Mesodermal cell (in vitro differentiated cells): ENCODE data around the gene STARD9.
"Not testable (repeated sequence)": the region's sequence is repeated elsewhere in the genome, so short reads cannot be mapped to it uniquely, and the experiment has no call there.

ENCODE experiments used
- H3K27ac ChIP-seq: 2 replicates; pipeline ENCODE4 v1.7.0; 2013; ENCODE audit warnings: mild to moderate bottlenecking, low read depth, low read length, moderate library complexity; ENCODE audit not compliant: severe bottlenecking
- H3K36me3 ChIP-seq: 2 replicates; pipeline ENCODE4 v1.7.1; 2013; ENCODE audit warnings: mild to moderate bottlenecking, low read length, moderate library complexity; ENCODE audit not compliant: control insufficient read depth, insufficient read depth
- H3K4me1 ChIP-seq: one replicate; pipeline ENCODE4 v1.7.1; 2013; ENCODE audit warnings: mild to moderate bottlenecking, low read length; ENCODE audit not compliant: insufficient read depth, control insufficient read depth, poor library complexity, severe bottlenecking
- H3K4me3 ChIP-seq: 2 replicates; pipeline ENCODE4 v1.7.0; 2013; ENCODE audit warnings: low read length, control low read depth, mild to moderate bottlenecking; ENCODE audit not compliant: insufficient read depth, poor library complexity, severe bottlenecking; ENCODE audit errors: extremely low read depth
- H3K9me3 ChIP-seq: 2 replicates; pipeline ENCODE4 v1.7.1; 2013; ENCODE audit warnings: mild to moderate bottlenecking, low read length, moderate library complexity; ENCODE audit not compliant: control insufficient read depth
- WGBS, 2 experiments: methylation state at CpG; one replicate each; pipeline ENCODE4 v1.1.5; 2013; ENCODE audit warnings: missing lambda C conversion rate in 2 of 2; ENCODE audit not compliant: insufficient coverage in 2 of 2; 5-methylcytosine and 5-hydroxymethylcytosine counted together

STARD9 gene

DNA sequence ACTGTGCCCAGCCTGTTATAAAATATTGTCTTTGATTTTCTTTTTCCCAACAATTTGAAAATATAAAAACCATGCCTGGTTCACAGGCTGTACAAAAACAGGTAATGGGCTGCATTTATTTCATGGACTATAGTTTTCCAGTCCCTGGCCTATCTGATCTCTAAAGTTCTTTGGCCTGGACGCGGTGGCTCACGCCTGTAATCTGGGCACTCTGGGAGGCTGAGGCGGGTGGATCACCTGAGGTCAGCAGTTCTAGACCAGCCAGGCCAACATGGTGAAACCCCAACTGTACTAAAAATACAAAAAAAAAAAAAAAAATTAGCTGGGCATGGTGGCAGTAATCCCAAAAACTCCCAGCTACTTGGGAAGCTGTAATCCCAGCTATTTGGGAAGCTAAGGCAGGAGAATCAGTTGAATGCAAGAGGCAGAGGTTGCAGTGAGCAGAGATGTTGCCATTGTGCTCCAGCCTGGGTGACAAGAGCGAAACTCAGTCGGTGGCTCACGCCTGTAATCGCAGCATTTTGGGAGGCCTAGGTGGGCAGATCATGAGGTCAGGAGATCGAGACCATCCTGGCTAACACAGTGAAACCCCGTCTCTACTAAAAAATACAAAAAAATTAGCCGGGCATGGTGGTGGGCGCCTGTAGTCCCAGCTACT, 18.7 kb upstream of the STARD9 start:
- peaks cover 50% of the 10 kb centered on the region for H3K36me3 ChIP-seq
- not testable (repeated sequence) for H3K9me3 ChIP-seq, H3K4me3 ChIP-seq, H3K4me1 ChIP-seq, H3K27ac ChIP-seq
- WGBS, 2 experiments, result 96 to 100% methylated on average over 4 to 6 of the region's 12 CpGs

DNA sequence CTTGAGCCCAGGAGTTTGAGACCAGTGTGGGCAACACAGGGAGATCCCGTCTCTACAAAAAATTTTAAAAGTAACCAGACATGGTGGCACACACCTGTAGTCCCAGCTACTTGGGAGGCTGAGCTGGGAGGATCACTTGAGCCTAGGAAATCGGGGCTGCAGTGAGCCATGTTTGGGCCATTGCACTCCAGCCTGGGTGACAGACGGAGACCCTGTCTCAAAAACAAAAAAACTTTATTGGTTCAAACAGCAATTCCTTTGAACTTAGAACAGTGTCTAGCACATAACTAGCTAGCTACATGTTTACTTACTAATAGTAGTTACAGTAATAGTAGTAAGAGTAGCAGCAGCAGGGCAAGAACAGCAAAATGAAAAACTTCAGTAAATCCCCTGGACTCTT, 16.7 kb upstream of the STARD9 start:
- 81% methylated on average over 3 of the region's 3 CpGs; no CpG with 5 or more reads in 1 of the 2 experiments for WGBS, 2 experiments
- H3K9me3 ChIP-seq, result no peaks in the 10 kb centered on the region
- H3K36me3 ChIP-seq, result peaks cover 67% of the 10 kb centered on the region
- H3K4me1 ChIP-seq, result no peaks in the 10 kb centered on the region
- no peak overlapping the region for H3K27ac ChIP-seq
- H3K4me3 ChIP-seq, result no peak overlapping the region

DNA sequence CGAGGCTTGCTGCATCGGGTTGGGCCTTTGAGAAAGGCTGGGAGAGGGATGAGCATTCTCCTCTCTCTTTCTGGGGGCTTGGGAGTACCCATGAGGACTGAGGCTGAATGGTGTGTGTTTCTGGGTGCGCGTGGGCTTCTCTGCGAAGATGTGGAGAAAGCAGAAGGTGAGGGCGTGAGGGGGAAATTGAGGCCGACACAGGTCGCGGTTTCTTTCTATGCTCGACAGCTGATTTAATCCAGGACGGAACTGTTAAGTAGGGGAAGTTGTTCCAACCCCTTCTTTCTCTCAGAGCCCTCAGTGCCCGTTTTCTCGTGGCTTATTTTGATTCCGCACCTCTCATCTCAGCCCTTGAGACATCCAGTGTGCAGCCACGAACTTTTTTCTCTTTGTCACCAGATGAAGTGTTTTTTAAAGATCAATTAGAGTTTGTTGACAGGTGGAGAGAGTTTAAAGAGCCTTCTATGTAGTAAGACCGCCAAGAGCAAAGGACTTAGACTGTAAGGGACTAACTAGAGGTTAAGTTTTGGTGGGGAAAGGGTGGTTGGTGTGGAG, 711 bp downstream of the STARD9 start:
- H3K27ac ChIP-seq, result peak overlapping the region; percentile 49
- H3K9me3 ChIP-seq, result no peaks in the 10 kb centered on the region
- 8 to 10% methylated on average over 8 to 9 of the region's 16 CpGs for WGBS, 2 experiments

DNA sequence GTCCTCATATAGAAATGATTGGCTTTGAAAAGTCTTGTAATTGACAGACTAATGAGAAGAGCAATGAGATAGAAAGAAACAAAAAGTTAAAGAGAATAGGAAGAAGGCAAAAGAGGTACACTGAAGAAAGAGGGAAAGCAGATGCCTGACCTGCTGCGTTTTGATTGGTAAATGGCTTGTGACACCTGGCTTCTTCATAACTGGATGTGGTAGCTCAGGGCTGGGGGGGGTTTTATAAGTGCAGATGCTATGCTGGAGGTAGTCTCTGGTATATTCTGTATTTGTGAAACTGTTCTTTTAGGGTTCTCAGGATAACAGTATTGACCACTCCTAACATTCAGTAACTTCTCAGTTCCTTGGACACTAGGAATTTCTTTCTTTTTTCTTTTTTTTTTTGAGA, 1.4 kb downstream of the STARD9 start:
- Histone ChIP-seq H3K36me3 (no peaks in the 10 kb centered on the region), H3K9me3 (no peaks in the 10 kb centered on the region), H3K4me3 (no peak overlapping the region), H3K4me1 (peaks cover 2% of the 10 kb centered on the region), H3K27ac (no peak overlapping the region)
- WGBS, 2 experiments, result 79 to 100% methylated on average over 1 of the region's 1 CpG

More for the DNA sequence above, 711 bp downstream of the STARD9 start:
- Histone ChIP-seq H3K4me3 (peak overlapping the region; percentile 68), H3K4me1 (no peaks in the 10 kb centered on the region), H3K36me3 (no peaks in the 10 kb centered on the region)

DNA sequence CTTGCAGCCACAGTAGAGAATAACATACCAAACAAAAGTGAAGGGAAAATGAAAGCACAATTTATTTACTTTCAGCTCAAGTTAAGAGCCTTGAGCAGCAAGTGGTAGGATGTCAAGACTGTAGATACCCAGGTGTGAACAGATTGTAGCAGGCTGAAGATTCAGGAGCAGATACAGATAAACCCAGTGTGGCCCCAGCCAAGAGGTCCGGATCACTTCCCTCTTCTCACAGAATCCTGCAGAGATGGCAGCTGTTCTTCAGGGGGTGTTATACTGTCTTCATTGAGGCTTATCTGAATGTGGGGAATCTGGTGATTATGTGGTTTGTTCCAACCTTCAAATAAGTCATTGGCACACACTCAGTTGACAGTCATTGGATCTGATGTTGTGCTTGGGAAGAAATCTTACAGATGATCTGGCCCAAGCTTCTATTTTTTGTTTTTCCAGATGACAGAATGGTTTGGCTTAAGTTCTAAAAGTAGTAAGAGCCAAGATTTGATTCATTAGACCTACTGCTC, 2.2 kb downstream of the STARD9 start:
- Histone ChIP-seq H3K27ac (no peak overlapping the region), H3K4me1 (peaks cover 4% of the 10 kb centered on the region), H3K4me3 (no peak overlapping the region), H3K36me3 (no peaks in the 10 kb centered on the region), H3K9me3 (no peaks in the 10 kb centered on the region)
- WGBS, 2 experiments, result 80% methylated on average over 1 of the region's 1 CpG; no CpG with 5 or more reads in 1 of the 2 experiments

DNA sequence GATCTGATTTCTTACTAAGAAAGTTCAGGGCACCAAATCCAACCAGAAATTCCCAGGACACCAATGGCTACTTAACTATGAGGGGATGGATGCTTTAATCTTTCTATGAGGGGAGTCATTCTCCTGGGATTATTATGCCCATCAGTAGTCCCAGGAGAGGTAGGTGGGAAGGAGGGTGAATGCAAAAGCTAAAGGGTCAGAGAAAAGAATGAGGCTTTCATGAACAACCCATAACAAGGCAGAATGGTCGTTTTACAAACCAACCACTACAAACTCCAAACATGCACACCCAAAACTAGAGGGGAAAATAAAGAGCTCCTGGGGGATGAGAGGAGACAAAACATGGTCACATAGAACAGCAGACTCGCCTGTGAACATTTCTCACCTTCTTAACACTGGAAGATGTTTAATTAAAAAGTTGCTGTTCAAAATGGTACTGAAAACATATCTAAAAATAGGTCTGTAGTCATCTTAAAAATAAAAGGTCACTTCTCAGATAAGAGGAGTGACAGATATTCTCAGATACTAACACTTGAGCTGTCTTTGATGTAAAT, 3.7 kb downstream of the STARD9 start:
- WGBS, 2 experiments, result no CpG with 5 or more reads among the region's 2 CpGs
- no peak overlapping the region for H3K27ac ChIP-seq
- H3K4me1 ChIP-seq, result peaks cover 18% of the 10 kb centered on the region
- H3K36me3 ChIP-seq, result no peaks in the 10 kb centered on the region
- H3K9me3 ChIP-seq, result no peaks in the 10 kb centered on the region
- no peak overlapping the region for H3K4me3 ChIP-seq

DNA sequence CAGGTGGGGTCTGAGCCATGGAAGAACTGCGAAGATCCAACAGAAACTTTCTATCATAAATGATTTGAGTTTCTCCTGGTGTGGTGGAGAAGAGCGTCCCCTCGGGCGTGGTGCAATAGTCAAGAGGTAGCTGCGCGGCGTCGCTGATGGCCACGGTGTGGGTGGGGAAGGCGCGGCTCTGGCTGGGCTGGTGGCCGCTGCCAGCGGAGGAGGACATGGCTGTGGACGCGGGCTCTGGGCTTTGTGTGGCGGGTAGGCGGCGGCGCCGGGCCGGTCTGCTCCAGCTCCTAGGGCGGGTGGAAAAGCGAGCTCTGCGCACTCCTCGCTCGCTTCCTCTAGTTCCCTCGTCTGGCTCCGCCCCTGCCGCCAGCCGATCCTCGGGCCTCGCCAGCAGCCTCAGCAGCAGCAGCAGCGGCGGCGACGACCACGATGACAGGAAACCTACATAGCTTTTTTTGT, 5.9 kb downstream of the STARD9 start:
- H3K36me3 ChIP-seq, result peaks cover 6% of the 10 kb centered on the region
- WGBS, 2 experiments, result 6% methylated on average over 15 to 28 of the region's 37 CpGs
- peaks cover 25% of the 10 kb centered on the region for H3K4me1 ChIP-seq
- H3K9me3 ChIP-seq, result no peaks in the 10 kb centered on the region
- H3K4me3 ChIP-seq, result peak overlapping the region; percentile 26
- H3K27ac ChIP-seq, result no peak overlapping the region

DNA sequence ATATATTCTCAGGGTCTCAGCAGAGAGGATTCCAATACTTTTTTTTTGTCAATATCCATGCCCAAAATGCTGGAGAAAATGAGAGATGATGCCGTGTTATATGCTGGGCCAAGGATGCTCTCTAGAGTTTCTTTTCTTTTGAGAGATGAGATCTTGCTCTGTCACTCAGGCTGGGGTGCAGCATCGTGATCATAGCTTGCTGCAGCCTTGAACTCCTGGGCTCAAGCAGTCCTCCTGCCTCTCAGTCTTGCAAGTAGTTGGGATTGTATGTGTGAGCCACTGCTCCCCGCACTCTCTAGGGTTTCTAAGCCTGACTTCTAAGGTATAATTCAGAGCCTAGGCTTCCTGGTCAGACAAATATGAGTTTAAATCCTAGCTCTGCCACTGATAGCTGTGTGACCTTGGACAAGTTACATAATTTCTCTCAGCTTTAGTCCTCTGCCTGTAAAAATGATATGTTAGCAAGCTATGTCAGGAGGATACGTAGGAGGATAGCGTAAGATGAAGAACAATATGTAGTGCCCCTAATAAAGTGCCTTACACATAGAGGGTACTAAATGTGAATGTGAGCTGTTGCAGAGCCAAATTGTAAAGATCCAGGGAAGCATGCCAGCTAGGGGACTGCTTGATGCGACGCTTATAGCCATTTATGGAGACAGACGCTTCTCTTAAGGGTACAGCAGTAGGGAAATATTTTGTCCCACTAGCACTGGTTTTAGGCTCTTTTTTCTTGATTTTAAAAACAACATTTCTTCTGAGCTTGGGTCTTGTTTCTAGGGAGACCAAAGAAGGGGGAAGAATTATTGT, 7.4 kb downstream of the STARD9 start:
- H3K4me1 ChIP-seq, result peaks cover 25% of the 10 kb centered on the region
- H3K9me3 ChIP-seq, result no peaks in the 10 kb centered on the region
- peaks cover 7% of the 10 kb centered on the region for H3K36me3 ChIP-seq
- 89 to 92% methylated on average over 6 to 7 of the region's 8 CpGs for WGBS, 2 experiments
- no peak overlapping the region for H3K27ac ChIP-seq
- no peak overlapping the region for H3K4me3 ChIP-seq

DNA sequence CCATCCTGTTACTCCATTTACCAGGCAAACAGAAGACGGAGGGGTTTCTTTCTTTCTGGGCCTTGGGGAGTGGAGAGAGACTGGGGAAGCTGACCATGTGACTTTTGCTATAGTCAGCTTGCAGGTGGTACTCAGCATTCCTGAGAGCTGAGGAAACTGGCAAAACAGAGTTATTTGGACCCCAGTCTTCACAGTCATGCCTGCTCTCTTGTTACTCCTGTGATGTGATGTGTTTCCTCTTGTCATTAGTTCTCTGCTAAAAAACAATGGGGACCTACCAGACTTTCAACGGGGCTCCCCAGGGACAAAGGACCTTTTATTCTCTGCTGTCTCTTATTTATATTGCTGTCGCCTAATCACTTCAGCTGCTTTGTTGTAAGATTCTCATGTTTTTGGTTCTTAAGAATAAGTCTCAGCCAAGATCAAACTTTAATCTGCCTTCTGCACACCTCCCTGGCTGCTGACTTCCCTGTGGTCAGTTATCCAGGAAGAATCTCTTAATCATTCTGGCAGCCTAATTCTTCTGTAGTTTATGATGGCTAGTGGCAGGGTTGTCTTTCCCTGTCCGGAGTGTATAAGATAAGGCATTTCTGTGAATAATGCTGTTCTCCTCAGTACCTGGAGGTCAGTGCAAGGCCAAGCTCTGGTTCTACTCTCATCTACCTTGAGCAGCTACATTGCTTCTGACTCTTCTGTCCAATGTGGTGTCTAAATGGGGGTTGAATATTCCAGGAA, 8.8 kb downstream of the STARD9 start:
- Histone ChIP-seq H3K4me3 (no peak overlapping the region), H3K36me3 (peaks cover 7% of the 10 kb centered on the region), H3K27ac (peak overlapping the region; percentile 46), H3K9me3 (no peaks in the 10 kb centered on the region), H3K4me1 (peaks cover 25% of the 10 kb centered on the region)
- 40% methylated on average over 1 of the region's 4 CpGs; no CpG with 5 or more reads in 1 of the 2 experiments for WGBS, 2 experiments

DNA sequence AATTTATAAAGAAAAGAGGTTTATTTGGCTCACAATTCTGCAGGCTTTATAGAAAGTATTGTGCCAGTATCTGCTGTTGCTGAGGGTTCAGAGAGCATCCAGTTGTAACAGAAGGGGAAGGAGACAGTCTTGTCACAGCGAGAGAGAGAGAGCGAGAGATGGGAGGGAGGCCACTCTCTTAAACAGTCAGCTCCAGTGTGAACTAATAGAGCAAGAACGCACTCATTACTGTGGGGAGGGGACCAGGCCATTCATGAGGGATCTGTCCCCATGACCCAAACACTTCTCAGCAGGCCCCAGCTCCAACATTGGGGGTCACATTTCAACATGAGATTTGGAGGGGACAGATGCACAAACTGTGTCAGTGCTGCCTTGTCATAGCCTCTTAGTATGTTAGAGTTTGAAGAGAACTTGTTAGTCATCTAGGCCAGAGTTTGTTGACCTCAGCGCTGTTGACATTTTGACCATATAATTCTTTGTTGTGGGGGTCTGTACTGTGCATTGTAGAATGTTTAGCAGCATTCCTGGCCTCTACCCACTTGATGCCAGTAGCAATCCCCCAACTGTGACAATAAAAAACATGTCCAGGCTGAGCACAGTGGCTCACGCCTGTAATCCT, 15.3 kb downstream of the STARD9 start:
- WGBS, 2 experiments, result 95 to 100% methylated on average over 4 of the region's 5 CpGs

More for the DNA sequence above, 15.3 kb downstream of the STARD9 start:
- Histone ChIP-seq H3K27ac (no peak overlapping the region), H3K4me1 (peaks cover 2% of the 10 kb centered on the region), H3K9me3 (no peaks in the 10 kb centered on the region), H3K4me3 (no peak overlapping the region), H3K36me3 (peaks cover 7% of the 10 kb centered on the region)
